ENCODE results near the gene MAML3.

DNA sequence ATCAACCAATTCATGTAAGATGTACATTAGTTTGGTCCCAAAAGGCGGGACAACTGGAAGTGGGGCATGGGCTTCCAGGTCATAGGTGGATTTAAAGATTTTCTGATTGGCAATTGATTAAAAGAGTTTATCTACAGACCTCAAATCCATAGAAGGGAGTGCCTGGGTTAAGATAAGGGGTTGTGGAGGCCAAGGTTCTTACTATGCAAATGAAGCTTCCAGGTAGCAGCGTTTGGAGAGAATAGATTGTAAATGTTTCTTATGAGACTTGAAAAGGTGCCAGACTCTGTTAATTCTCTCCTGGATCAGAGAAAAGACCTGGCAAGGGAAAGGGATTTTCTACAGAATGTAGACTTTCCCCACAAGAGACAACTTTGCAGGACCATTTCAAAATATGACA, 485.9 kb downstream of the MAML3 start:
- TF ChIP-seq, protein P1, sequence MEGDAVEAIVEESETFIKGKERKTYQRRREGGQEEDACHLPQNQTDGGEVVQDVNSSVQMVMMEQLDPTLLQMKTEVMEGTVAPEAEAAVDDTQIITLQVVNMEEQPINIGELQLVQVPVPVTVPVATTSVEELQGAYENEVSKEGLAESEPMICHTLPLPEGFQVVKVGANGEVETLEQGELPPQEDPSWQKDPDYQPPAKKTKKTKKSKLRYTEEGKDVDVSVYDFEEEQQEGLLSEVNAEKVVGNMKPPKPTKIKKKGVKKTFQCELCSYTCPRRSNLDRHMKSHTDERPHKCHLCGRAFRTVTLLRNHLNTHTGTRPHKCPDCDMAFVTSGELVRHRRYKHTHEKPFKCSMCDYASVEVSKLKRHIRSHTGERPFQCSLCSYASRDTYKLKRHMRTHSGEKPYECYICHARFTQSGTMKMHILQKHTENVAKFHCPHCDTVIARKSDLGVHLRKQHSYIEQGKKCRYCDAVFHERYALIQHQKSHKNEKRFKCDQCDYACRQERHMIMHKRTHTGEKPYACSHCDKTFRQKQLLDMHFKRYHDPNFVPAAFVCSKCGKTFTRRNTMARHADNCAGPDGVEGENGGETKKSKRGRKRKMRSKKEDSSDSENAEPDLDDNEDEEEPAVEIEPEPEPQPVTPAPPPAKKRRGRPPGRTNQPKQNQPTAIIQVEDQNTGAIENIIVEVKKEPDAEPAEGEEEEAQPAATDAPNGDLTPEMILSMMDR (optimal IDR thresholded peaks at IDR 0.05 in 1 of 3, IDR thresholded peaks at IDR 0.05 in 1 of 3, conservative IDR thresholded peaks at IDR 0.05 in 1 of 3; ENCODE audit: extremely low read depth in 1 of 3, insufficient read depth in 2 of 3, low read length in 3 of 3): no peak
- TF ChIP-seq EZH2 (IDR thresholded peaks at IDR 0.05; ENCODE audit: low read length): no peak
